PC-9 (cell line): ENCODE measurements around the gene HMBS.

Experiments used
- EZH2 ChIP-seq: fragments of 200-600 bp; sonication (generic); IDR thresholded peaks from 2 replicates; pipeline ENCODE4 v1.8.0; 2017; ENCODE audit warnings: antibody characterized with exemption, low read depth
- TF ChIP-seq, protein P1 (sequence below): fragments of 200-600 bp; sonication (generic); conservative IDR thresholded peaks from 2 replicates; pipeline ENCODE4 v1.6.1; 2017; ENCODE audit warnings: mixed run types, antibody characterized with exemption, mild to moderate bottlenecking, moderate library complexity

DNA sequence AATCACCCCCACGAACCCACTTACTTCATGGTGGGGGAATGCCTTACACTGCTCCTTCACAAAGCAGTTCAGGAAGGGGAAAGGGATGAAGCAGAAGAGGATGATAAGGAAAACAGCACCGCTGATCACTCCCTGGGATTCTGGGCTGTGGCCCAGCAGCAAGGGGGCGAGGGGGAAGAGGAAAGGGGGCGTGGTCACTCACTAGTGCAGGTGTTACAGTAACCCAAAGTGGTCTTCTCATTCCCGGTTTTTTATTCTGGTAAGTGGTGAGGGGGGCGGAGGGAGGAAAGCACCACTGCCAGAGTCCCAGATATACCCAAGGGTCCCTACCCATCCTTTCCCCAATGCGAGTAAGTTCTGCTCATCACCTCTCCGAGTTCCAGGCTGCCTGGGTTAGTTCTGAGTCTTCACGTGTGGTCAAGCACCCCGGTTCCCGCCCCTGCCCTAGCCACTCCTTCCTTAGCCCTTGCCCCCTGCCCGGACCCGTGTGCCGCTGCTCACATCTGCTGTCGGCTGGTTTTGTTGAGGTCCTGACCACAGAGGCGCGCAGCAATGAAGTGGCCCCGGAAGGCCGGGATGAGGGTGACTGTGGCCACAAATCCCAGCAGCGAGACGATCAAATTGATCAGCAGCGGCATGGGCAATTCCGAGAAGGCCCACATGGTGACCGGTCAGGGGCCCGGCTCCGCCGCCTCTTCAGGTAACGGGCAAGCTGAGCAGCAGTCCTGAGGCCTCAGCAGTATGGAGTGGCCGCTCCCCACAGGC, 16.5 kb downstream of the HMBS start:
- TF ChIP-seq, protein P1, sequence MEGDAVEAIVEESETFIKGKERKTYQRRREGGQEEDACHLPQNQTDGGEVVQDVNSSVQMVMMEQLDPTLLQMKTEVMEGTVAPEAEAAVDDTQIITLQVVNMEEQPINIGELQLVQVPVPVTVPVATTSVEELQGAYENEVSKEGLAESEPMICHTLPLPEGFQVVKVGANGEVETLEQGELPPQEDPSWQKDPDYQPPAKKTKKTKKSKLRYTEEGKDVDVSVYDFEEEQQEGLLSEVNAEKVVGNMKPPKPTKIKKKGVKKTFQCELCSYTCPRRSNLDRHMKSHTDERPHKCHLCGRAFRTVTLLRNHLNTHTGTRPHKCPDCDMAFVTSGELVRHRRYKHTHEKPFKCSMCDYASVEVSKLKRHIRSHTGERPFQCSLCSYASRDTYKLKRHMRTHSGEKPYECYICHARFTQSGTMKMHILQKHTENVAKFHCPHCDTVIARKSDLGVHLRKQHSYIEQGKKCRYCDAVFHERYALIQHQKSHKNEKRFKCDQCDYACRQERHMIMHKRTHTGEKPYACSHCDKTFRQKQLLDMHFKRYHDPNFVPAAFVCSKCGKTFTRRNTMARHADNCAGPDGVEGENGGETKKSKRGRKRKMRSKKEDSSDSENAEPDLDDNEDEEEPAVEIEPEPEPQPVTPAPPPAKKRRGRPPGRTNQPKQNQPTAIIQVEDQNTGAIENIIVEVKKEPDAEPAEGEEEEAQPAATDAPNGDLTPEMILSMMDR, result no peak
- TF ChIP-seq EZH2, result no peak
